Inflammatory macrophage treated with lipopolysaccharide for 1 hour (primary cell): ENCODE data around the gene ZNF432.

Experiments used
- DNase-seq, 2 donors: peaks; one replicate each; pipeline ENCODE4 v3.0.0-alpha.2; 2020 to 2022

ZNF432 gene

GRCh38 chr19:52007806-52008557, 40.7 kb downstream of the ZNF432 start, which contains the start of gene ZNF615:
Gene ZNF615, minus strand, starts transcription at chr19:52008211. Its CDS starts 4,500 bp downstream, at chr19:52003711.
- peak; percentile 80 to 92 for DNase-seq

- peak; percentile 1 to 4 for DNase-seq
These were observed 41.2 kb downstream of the ZNF432 start for GRCh38 chr19:52007451-52007805.

- no peak for DNase-seq
These were observed 54.5 kb downstream of the ZNF432 start for GRCh38 chr19:51994048-51994644.

- DNase-seq = no peak
These were observed 55.2 kb downstream of the ZNF432 start for GRCh38 chr19:51993422-51993821.

GRCh38 chr19:51986309-51987291, 62.0 kb downstream of the ZNF432 start, which contains the start of gene ZNF350:
Gene ZNF350, minus strand, starts transcription at chr19:51986840. Its CDS starts 12,480 bp downstream, at chr19:51974360.
- DNase-seq = peak; percentile 94 to 95

GRCh38 chr19:51983361-51983760, 65.3 kb downstream of the ZNF432 start:
- no peak for DNase-seq
